GM13977 (cell line): Measurements from ENCODE around the gene RPGRIP1.
A peak's percentile ranks its signal among the peaks of the same experiment; 100 is the strongest.

Experiments used
- DNase-seq: peaks from one replicate; pipeline ENCODE4 v3.0.0; 2012; ENCODE audit warnings: low spot score
- CTCF ChIP-seq: IDR thresholded peaks from 2 replicates; pipeline ENCODE4 v1.5.1; 2012; ENCODE audit warnings: mild to moderate bottlenecking, control low read depth; ENCODE audit not compliant: insufficient read depth; ENCODE audit errors: extremely low read depth, missing control alignments
- in situ Hi-C: fragments of 300-500 bp; cut with MboI; formaldehyde crosslinking; loops from one replicate; pipeline ENCODE4 v1.12.0; 2022; ENCODE audit warnings: low sequenced_read_pairs, low pct_unique_long_range_greater_than_20kb, mixed read lengths, inconsistent platforms; ENCODE audit not compliant: unreplicated experiment

The RPGRIP1 gene

DNA sequence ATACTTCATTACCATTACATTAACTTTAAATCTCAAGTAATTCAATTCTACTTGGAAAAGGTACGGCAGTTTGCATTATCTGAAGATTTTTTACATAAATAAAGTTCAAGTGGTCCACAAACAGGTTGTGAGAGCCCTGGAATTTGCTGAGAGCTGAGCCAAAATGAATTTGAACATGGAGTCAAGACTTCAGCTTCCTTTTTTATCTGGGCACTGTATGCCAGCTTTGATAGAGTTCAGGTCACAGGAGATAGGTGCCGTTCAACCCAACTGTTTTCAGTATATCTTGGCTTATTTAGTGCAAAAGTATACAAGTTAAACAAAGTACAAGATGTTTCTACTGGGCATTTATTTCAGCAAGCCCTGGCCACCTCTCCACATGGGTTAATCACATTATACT lies 39.5 kb upstream of the RPGRIP1 start:
- no peak for DNase-seq
- TF ChIP-seq CTCF = no peak
- in situ Hi-C loops = no loop called here

- TF ChIP-seq CTCF = peak; percentile 36
- in situ Hi-C loops = no loop called here
- DNase-seq = no peak
Observed at GRCh38 chr14:21241218-21241819, 38.6 kb upstream of the RPGRIP1 start.

DNA sequence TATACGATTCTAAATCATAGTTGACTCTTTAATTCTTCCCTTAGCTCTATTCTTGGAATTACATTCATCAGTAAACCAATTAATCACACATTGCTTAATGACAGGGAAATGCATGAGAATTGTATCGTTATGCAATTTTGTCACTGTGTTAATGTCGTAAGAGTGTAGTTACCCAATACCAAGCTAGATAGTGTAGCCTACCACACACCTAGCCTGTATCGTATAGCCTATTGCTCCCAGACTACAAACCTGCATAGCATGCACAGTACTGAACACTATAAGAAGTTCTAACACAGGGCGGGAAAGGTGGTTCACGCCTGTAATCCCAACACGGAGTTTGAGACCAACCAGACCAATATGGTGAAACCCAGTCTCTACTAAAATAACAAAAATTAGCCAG lies 35.3 kb upstream of the RPGRIP1 start:
- in situ Hi-C loops = no loop called here

DNA sequence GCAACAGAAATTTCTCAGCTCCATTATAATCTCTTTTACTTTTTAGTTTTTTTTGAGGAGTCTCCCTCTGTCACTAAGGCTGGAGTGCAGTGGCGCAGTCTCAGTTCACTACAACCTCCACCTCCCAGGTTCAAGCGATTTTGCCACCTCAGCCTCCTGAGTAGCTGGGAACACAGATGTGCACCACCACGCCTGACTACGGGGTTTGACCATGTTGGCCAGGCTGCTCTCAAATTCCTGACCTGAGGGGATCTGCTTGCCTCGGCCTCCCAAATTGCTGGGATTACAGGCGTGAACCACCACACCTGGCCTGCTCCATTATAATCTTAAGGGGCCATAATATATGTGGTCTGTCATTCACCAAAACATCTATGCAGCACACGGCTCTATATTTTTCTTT lies 34.1 kb upstream of the RPGRIP1 start:
- in situ Hi-C loops = no loop called here
- no peak for DNase-seq
- no peak for TF ChIP-seq CTCF

More for the DNA sequence above, 35.3 kb upstream of the RPGRIP1 start:
- DNase-seq = no peak
- TF ChIP-seq CTCF = no peak

GRCh38 chr14:21248338-21248737 lies 31.5 kb upstream of the RPGRIP1 start:
- TF ChIP-seq CTCF = no peak
- in situ Hi-C loops = no loop called here
- DNase-seq = no peak

- no peak for TF ChIP-seq CTCF
- in situ Hi-C loops = no loop called here
- DNase-seq = no peak
Observed at GRCh38 chr14:21248739-21249411, 31.0 kb upstream of the RPGRIP1 start.
